H1 (cell line): ENCODE measurements around the gene TMUB2. TPM values are rescaled to one million over a fixed set of nuclear protein-coding genes. Genes with fewer than 3 reads are reported as not detected.

Source experiments
- CTCF ChIA-PET: fragments of 300-600 bp; sonication (Branson Sonifier 250); formaldehyde crosslinking; loops from one replicate; lab custom pipeline; 2021; ENCODE audit not compliant: partially characterized antibody; lab: Charles Lee
- POLR2A ChIA-PET: fragments of 300-600 bp; sonication (Branson Sonifier 250); formaldehyde crosslinking; loops from one replicate; lab custom pipeline; 2021; ENCODE audit warnings: inconsistent platforms; ENCODE audit not compliant: partially characterized antibody; lab: Charles Lee
- DNase-seq, 2 experiments: peaks; one replicate each; pipeline versions ENCODE4 v3.0.0 to v3.0.0-alpha.2; 2010 to 2022; ENCODE audit warnings: low spot score in 2 of 2, low read depth in 1 of 2, mixed read lengths in 1 of 2
- FAIRE-seq: peaks from 2 replicates; lab custom pipeline; 2011; peaks lifted over from hg19 to GRCh38; lab: Jason Lieb, UNC
- H2AFZ ChIP-seq: 2 replicates; pipeline ENCODE4 v1.8.1; 2012; ENCODE audit warnings: low read length, inconsistent platforms
- H2AK5ac ChIP-seq: 2 replicates; pipeline ENCODE4 v1.6.1; 2013; ENCODE audit warnings: low read depth, low read length
- H2BK120ac ChIP-seq: replicated peaks from 2 replicates; pipeline ENCODE3; 2013; ENCODE audit warnings: low read depth, low read length, inconsistent platforms
- H2BK12ac ChIP-seq: 2 replicates; pipeline ENCODE4 v1.6.1; 2013; ENCODE audit warnings: low read depth, low read length
- H2BK15ac ChIP-seq: 2 replicates; pipeline ENCODE4 v1.6.1; 2013; ENCODE audit warnings: low read length
- H2BK20ac ChIP-seq: 2 replicates; pipeline ENCODE4 v1.6.1; 2013; ENCODE audit warnings: low read length
- H2BK5ac ChIP-seq: 2 replicates; pipeline ENCODE4 v1.6.1; 2013; ENCODE audit warnings: low read depth, low read length
- H3K14ac ChIP-seq: 2 replicates; pipeline ENCODE4 v1.6.1; 2013; ENCODE audit warnings: inconsistent platforms; ENCODE audit not compliant: insufficient read length
- H3K18ac ChIP-seq: 2 replicates; pipeline ENCODE4 v1.6.1; 2013; ENCODE audit warnings: low read length; ENCODE audit errors: extremely low read depth
- H3K23ac ChIP-seq: 2 replicates; pipeline ENCODE4 v1.6.1; 2013; ENCODE audit warnings: inconsistent platforms; ENCODE audit not compliant: insufficient read length
- H3K23me2 ChIP-seq: 2 replicates; pipeline ENCODE4 v1.6.1; 2013; ENCODE audit warnings: low read depth, low read length
- H3K27ac ChIP-seq: 2 replicates; pipeline ENCODE4 v1.6.1; 2011; ENCODE audit warnings: low read depth, low read length, inconsistent platforms
- H3K27me3 ChIP-seq, 4 experiments: replicated peaks in 1 of 4; 1 replicate in 1 of 4; 2 replicates in 3 of 4; pipeline versions ENCODE4 v1.6.1 to v1.8.1; 2011 to 2013; ENCODE audit warnings: low read length in 3 of 4, mild to moderate bottlenecking in 3 of 4, inconsistent platforms in 2 of 4, mixed read lengths in 2 of 4, moderate library complexity in 1 of 4; ENCODE audit not compliant: control insufficient read depth in 3 of 4, insufficient read depth in 3 of 4; ENCODE audit errors: extremely low read depth in 1 of 4
- H3K36me3 ChIP-seq, 4 experiments: 2 replicates each; pipeline versions ENCODE4 v1.6.1 to v1.8.1; 2011 to 2013; ENCODE audit warnings: mild to moderate bottlenecking in 4 of 4, low read length in 3 of 4, moderate library complexity in 2 of 4, control low read depth in 1 of 4, inconsistent platforms in 1 of 4; ENCODE audit not compliant: insufficient read depth in 4 of 4, control insufficient read depth in 2 of 4
- H3K4ac ChIP-seq: replicated peaks from 2 replicates; pipeline ENCODE3; 2013; ENCODE audit warnings: low read length, low read depth, mixed read lengths, inconsistent platforms; ENCODE audit not compliant: insufficient read length
- H3K4me1 ChIP-seq, 4 experiments: replicated peaks in 1 of 4; 1 replicate in 1 of 4; 2 replicates in 3 of 4; pipeline versions ENCODE4 v1.6.1 to v1.8.1; 2011 to 2013; ENCODE audit warnings: low read length in 3 of 4, inconsistent platforms in 2 of 4, mixed read lengths in 1 of 4; ENCODE audit not compliant: insufficient read depth in 4 of 4, control insufficient read depth in 3 of 4
- H3K4me2 ChIP-seq, 2 experiments: 2 replicates each; pipeline versions ENCODE4 v1.6.1 to v1.8.1; 2011 to 2013; ENCODE audit warnings: low read depth in 2 of 2, low read length in 2 of 2, control low read depth in 1 of 2, inconsistent platforms in 1 of 2, mild to moderate bottlenecking in 1 of 2; ENCODE audit not compliant: insufficient read depth in 1 of 2
- H3K4me3 ChIP-seq, 4 experiments: fragments of 200-600, 300-600 bp in 1 of 4; sonication (generic), shearing (Covaris generic), sonication (Bioruptor Twin) in 1 of 4; 2 replicates each; pipeline versions ENCODE4 v1.5.1 to v1.8.1; 2011 to 2016; ENCODE audit warnings: low read length in 4 of 4, low read depth in 3 of 4, control low read depth in 2 of 4, inconsistent platforms in 2 of 4, mild to moderate bottlenecking in 2 of 4, mixed read lengths in 1 of 4, moderate library complexity in 1 of 4; ENCODE audit not compliant: insufficient read depth in 2 of 4; ENCODE audit errors: extremely low read depth in 1 of 4
- H3K56ac ChIP-seq: replicated peaks from 2 replicates; pipeline ENCODE3; 2013; ENCODE audit warnings: low read depth, mild to moderate bottlenecking, mixed read lengths, low read length, inconsistent platforms; ENCODE audit not compliant: insufficient read length
- H3K79me1 ChIP-seq: 2 replicates; pipeline ENCODE4 v1.6.1; 2013; ENCODE audit warnings: low read depth, low read length, control low read depth
- H3K79me2 ChIP-seq, 2 experiments: 2 replicates each; pipeline versions ENCODE4 v1.6.1 to v1.8.1; 2012 to 2013; ENCODE audit warnings: low read length in 2 of 2, mild to moderate bottlenecking in 2 of 2, inconsistent platforms in 1 of 2; ENCODE audit not compliant: insufficient read depth in 2 of 2, control insufficient read depth in 1 of 2
- H3K9ac ChIP-seq, 4 experiments: replicated peaks in 1 of 4; 1 replicate in 1 of 4; 2 replicates in 3 of 4; pipeline versions ENCODE4 v1.6.1 to v1.8.1; 2011 to 2013; ENCODE audit warnings: low read depth in 3 of 4, low read length in 3 of 4, control low read depth in 2 of 4, mild to moderate bottlenecking in 2 of 4, moderate library complexity in 2 of 4, inconsistent platforms in 1 of 4; ENCODE audit errors: extremely low read depth in 1 of 4
- H3K9me3 ChIP-seq, 2 experiments: 2 replicates each; pipeline versions ENCODE4 v1.6.1 to v1.8.1; 2012 to 2013; ENCODE audit warnings: mild to moderate bottlenecking in 2 of 2, moderate library complexity in 2 of 2, control low read depth in 1 of 2, inconsistent platforms in 1 of 2, low read depth in 1 of 2, low read length in 1 of 2, mixed read lengths in 1 of 2; ENCODE audit not compliant: insufficient read depth in 2 of 2
- H4K20me1 ChIP-seq, 2 experiments: replicated peaks in 1 of 2; 2 replicates each; pipeline versions ENCODE3 to v1.8.1; 2011 to 2013; ENCODE audit warnings: inconsistent platforms in 2 of 2, low read length in 2 of 2, mild to moderate bottlenecking in 1 of 2; ENCODE audit not compliant: insufficient read depth in 2 of 2, control insufficient read depth in 1 of 2
- H4K5ac ChIP-seq: 2 replicates; pipeline ENCODE4 v1.6.1; 2013; ENCODE audit warnings: low read length, low read depth, mixed read lengths, inconsistent platforms; ENCODE audit not compliant: insufficient read length
- H4K8ac ChIP-seq: 2 replicates; pipeline ENCODE4 v1.8.0; 2013; ENCODE audit warnings: mild to moderate bottlenecking, moderate library complexity, low read length, inconsistent platforms; ENCODE audit not compliant: insufficient read depth; ENCODE audit errors: extremely low read depth
- H4K91ac ChIP-seq: replicated peaks from 2 replicates; pipeline ENCODE3; 2013; ENCODE audit warnings: low read length, mixed read lengths, inconsistent platforms; ENCODE audit not compliant: insufficient read length
- ATF2 ChIP-seq: IDR thresholded peaks from 2 replicates; pipeline ENCODE4 v1.6.1; 2012; ENCODE audit warnings: low read length, inconsistent platforms
- CBX5 ChIP-seq: fragments of 300-800, 300-1000 bp; sonication (generic); IDR thresholded peaks from 2 replicates; pipeline ENCODE4 v1.7.1; 2016; ENCODE audit warnings: antibody characterized with exemption, low read length, low read depth
- JUND ChIP-seq: IDR thresholded peaks from 2 replicates; pipeline ENCODE4 v1.6.1; 2011; ENCODE audit warnings: mild to moderate bottlenecking, improper control_type of control experiment, low read length
- KDM5A ChIP-seq: fragments of 200-600 bp; IDR thresholded peaks from 2 replicates; pipeline ENCODE4 v1.7.1; 2012; ENCODE audit warnings: mild to moderate bottlenecking, low read length, inconsistent platforms, mixed read lengths
- NANOG ChIP-seq: IDR thresholded peaks from 2 replicates; pipeline ENCODE4 v1.6.1; 2011; ENCODE audit warnings: low read length, low read depth, mild to moderate bottlenecking, inconsistent platforms; ENCODE audit not compliant: insufficient read depth, poor library complexity, severe bottlenecking
- POLR2AphosphoS5 ChIP-seq: IDR thresholded peaks from 2 replicates; pipeline ENCODE4 v1.6.1; 2011; ENCODE audit warnings: low read depth, low read length
- RAD21 ChIP-seq, 2 experiments: IDR thresholded peaks in 1 of 2; conservative IDR thresholded peaks in 1 of 2; 2 replicates each; pipeline ENCODE4 v1.6.1; 2011; ENCODE audit warnings: low read depth in 2 of 2, low read length in 2 of 2, improper control_type of control experiment in 1 of 2, inconsistent platforms in 1 of 2, mild to moderate bottlenecking in 1 of 2, moderate library complexity in 1 of 2
- SP1 ChIP-seq: IDR thresholded peaks from 2 replicates; pipeline ENCODE4 v1.6.1; 2011; ENCODE audit warnings: low read depth, low read length
- YY1 ChIP-seq: IDR thresholded peaks from 2 replicates; pipeline ENCODE4 v1.6.1; 2011; ENCODE audit warnings: low read depth, mild to moderate bottlenecking, low read length
- WGBS, 2 experiments: shearing (Covaris generic) in 1 of 2; methylation state at CpG; one replicate each; pipeline versions ENCODE4 v1.1.6 to v1.1.7; 2013 to 2015; ENCODE audit warnings: low lambda C conversion rate in 2 of 2, mixed read lengths in 2 of 2, inconsistent platforms in 1 of 2, low coverage in 1 of 2, missing lambda C conversion rate in 1 of 2; ENCODE audit not compliant: insufficient replicate concordance in 2 of 2, insufficient coverage in 1 of 2, insufficient read length in 1 of 2; ENCODE audit errors: extremely low coverage in 1 of 2, missing lambda C conversion rate in 1 of 2; 5-methylcytosine and 5-hydroxymethylcytosine counted together
- polyA plus RNA-seq, 7 experiments: library from polyadenylated mRNA; depleted of rRNA in 3 of 7; stranded (reverse) in 5 of 7; unstranded in 2 of 7; fragments of >200 nt in 5 of 7; fragments of 200-250 nt in 2 of 7; gene quantifications; 1 replicate in 5 of 7; 2 replicates in 1 of 7; 4 replicates in 1 of 7; pipeline versions ENCODE4 v1.2.1 to v1.2.3, GENCODE V29; 2011 to 2013; ENCODE audit warnings: missing spikeins in 2 of 7, mixed read lengths in 2 of 7
- total RNA-seq: library from RNA; stranded (reverse); fragmentation: NEBNext Ultra II Directional; extraction: Animal tissue kit (Norgen Biotek cat#: 25700); gene quantifications from 2 replicates; pipeline ENCODE4 v1.2.1, GENCODE V29; 2021

TMUB2 gene
- total and polyA plus RNA-seq, 2 of the 8 experiments (the other 6 are each of a cell fraction or from before 2014, with no cell fraction given): 18.5 to 30.5 TPM

GRCh38 chr17:44203731-44204440 is 17.1 kb downstream of the TMUB2 start:
- Histone ChIP-seq H3K14ac (no peak overlapping the region), H3K4me3 (no peak overlapping the region), H3K4me1 (peaks cover 0 to 13% (median 4%) of the 10 kb centered on the region in 4 experiments; a peak in 6 of 7 replicates), H2AK5ac (0 out of 2 replicates have a peak overlapping the region, but pooled peaks have one; percentile 41), H3K18ac (no peak overlapping the region; the same call in 1 of the 2 replicates), H3K9ac (no peak overlapping the region; a peak in 1 of 7 replicates), H3K4me2 (no peak overlapping the region), H2BK12ac (peak overlapping the region; percentile 60; the same call in 1 of the 2 replicates), H3K23me2 (peaks cover 6% of the 10 kb centered on the region), H3K27me3 (no peaks in the 10 kb centered on the region), H3K36me3 (peaks cover 13 to 23% (median 17%) of the 10 kb centered on the region in 4 experiments; a peak in 7 of 8 replicates), H4K5ac (no peak overlapping the region), H3K56ac (no peak overlapping the region), H3K79me2 (peaks cover 0 to under 1% of the 10 kb centered on the region in 2 experiments; a peak in 1 of 4 replicates), H3K4ac (peak overlapping the region; percentile 39), H3K27ac (no peak overlapping the region), H4K91ac (no peak overlapping the region), H3K9me3 (no peaks in the 10 kb centered on the region), H2BK15ac (peak overlapping the region; percentile 76; the same call in 1 of the 2 replicates), H3K23ac (no peak overlapping the region), H2AFZ (no peak overlapping the region), H4K8ac (no peak overlapping the region), H4K20me1 (no peaks in the 10 kb centered on the region), H2BK120ac (no peak overlapping the region), H2BK5ac (no peak overlapping the region; the same call in 1 of the 2 replicates), H3K79me1 (no peaks in the 10 kb centered on the region), H2BK20ac (no peak overlapping the region)
- peak; percentile 77 for FAIRE-seq
- ChIA-PET POLR2A (interaction anchor here (0.7 to 8.5 kb wide), 16 partner anchors 9 to 175 kb away, joined by 3 to 78 read pairs (median 4); partner anchors contain the start of genes TMUB2 and UBTF), CTCF (interaction anchor here (0.7 to 3.9 kb wide), 29 partner anchors 10 to 403 kb away, joined by 3 to 31 read pairs (median 5); partner anchors contain the start of genes GRN and SLC25A39)
- DNase-seq: peak in 1 of 2 experiments; percentile 79
- WGBS, 2 experiments: 63% methylated on average over 9 of the region's 9 CpGs; no CpG with 5 or more reads in 1 of the 2 experiments
- TF ChIP-seq KDM5A (no peak), ATF2 (no peak), CBX5 (no peak), POLR2AphosphoS5 (0 out of 2 replicates have a peak, but pooled peaks have one; percentile 2), YY1 (peak; percentile 74), NANOG (no peak), RAD21 (IDR thresholded peaks at IDR 0.05 in 1 of 2, conservative IDR thresholded peaks at IDR 0.05 in 1 of 2; ENCODE audit: low read depth in 2 of 2, low read length in 2 of 2) (peak; percentile 62 to 65), SP1 (0 out of 2 replicates have a peak, but pooled peaks have one; percentile 28), JUND (no peak)
